OCI-LY7 (cell line): ENCODE results near the gene SRRM2. TPM values are rescaled to one million over a fixed set of nuclear protein-coding genes. Genes with fewer than 3 reads are reported as not detected.

Experiments
- BruUV-seq: library from RNA; stranded (reverse); fragments of 400-500 nt; replicated peaks from 2 replicates; lab custom pipeline; 2021; lab: Mats Ljungman, UMichigan
- CTCF ChIA-PET: fragments of 300-600 bp; sonication (Branson Sonifier 250); formaldehyde crosslinking; loops from one replicate; lab custom pipeline; 2022; ENCODE audit warnings: antibody characterized with exemption; ENCODE audit not compliant: unreplicated experiment; lab: Charles Lee
- POLR2A ChIA-PET: fragments of 300-600 bp; sonication (Branson Sonifier 250); formaldehyde crosslinking; loops from one replicate; lab custom pipeline; 2022; ENCODE audit warnings: antibody characterized with exemption; lab: Charles Lee
- DNase-seq: peaks from one replicate; pipeline ENCODE4 v3.0.0-alpha.2; 2015; ENCODE audit warnings: low spot score
- H2AFZ ChIP-seq: fragments of 200-600 bp; sonication (generic), shearing (Covaris generic); 2 replicates; pipeline ENCODE4 v1.6.1; 2014; ENCODE audit warnings: mild to moderate bottlenecking, antibody characterized with exemption, low read length, moderate library complexity
- H3K27ac ChIP-seq: fragments of 200-600 bp; sonication (generic); 2 replicates; pipeline ENCODE4 v1.5.1; 2014; ENCODE audit warnings: mixed run types, low read depth, mild to moderate bottlenecking, moderate library complexity, low read length, inconsistent platforms; ENCODE audit not compliant: poor library complexity, severe bottlenecking
- H3K36me3 ChIP-seq: fragments of 200-600 bp; sonication (generic); 2 replicates; pipeline ENCODE4 v1.6.1; 2014; ENCODE audit warnings: mild to moderate bottlenecking, antibody characterized with exemption, low read length, moderate library complexity, mixed read lengths; ENCODE audit not compliant: insufficient read depth
- H3K4me1 ChIP-seq: fragments of 200-600 bp; sonication (generic); 2 replicates; pipeline ENCODE4 v1.5.1; 2014; ENCODE audit warnings: mild to moderate bottlenecking, low read length; ENCODE audit not compliant: insufficient read depth, poor library complexity, severe bottlenecking
- H3K4me2 ChIP-seq: fragments of 200-600 bp; sonication (generic); 2 replicates; pipeline ENCODE4 v1.6.1; 2014; ENCODE audit warnings: mild to moderate bottlenecking, low read length
- H3K4me3 ChIP-seq: fragments of 200-600 bp; sonication (generic); 2 replicates; pipeline ENCODE4 v1.5.1; 2014; ENCODE audit warnings: mild to moderate bottlenecking, low read depth, low read length; ENCODE audit not compliant: poor library complexity, severe bottlenecking
- H3K79me2 ChIP-seq: fragments of 200-600 bp; sonication (generic); 2 replicates; pipeline ENCODE4 v1.6.1; 2016; ENCODE audit warnings: low read depth, mild to moderate bottlenecking, low read length, moderate library complexity, mixed read lengths; ENCODE audit not compliant: insufficient read depth
- H3K9me2 ChIP-seq: fragments of 200-600 bp; sonication (generic); 2 replicates; pipeline ENCODE4 v1.6.1; 2016; ENCODE audit warnings: mild to moderate bottlenecking, low read length, mixed read lengths; ENCODE audit not compliant: insufficient read depth
- H3K9me3 ChIP-seq: fragments of 200-600 bp; sonication (generic); 2 replicates; pipeline ENCODE4 v1.6.1; 2014; ENCODE audit warnings: mild to moderate bottlenecking, mixed run types, low read length, mixed read lengths
- H4K20me1 ChIP-seq: fragments of 200-600 bp; sonication (generic); 2 replicates; pipeline ENCODE4 v1.6.1; 2014; ENCODE audit warnings: mild to moderate bottlenecking, antibody characterized with exemption, low read length, moderate library complexity, mixed read lengths; ENCODE audit not compliant: insufficient read depth
- EZH2phosphoT487 ChIP-seq: fragments of 200-600 bp; sonication (generic); IDR thresholded peaks from 2 replicates; pipeline ENCODE4 v1.6.1; 2018; ENCODE audit warnings: low read depth, borderline replicate concordance, mild to moderate bottlenecking, mixed run types, antibody characterized with exemption, low read length, moderate library complexity, mixed read lengths
- intact Hi-C: fragments of 100-400 bp; cut with micrococcal nuclease; formaldehyde crosslinking; loops from one replicate; pipeline ENCODE4 v1.10.0; 2022; ENCODE audit not compliant: unreplicated experiment
- total RNA-seq, 2 experiments: library from RNA; depleted of rRNA in 1 of 2; stranded (reverse); fragments of >200 nt in 1 of 2; shearing (Covaris generic) in 1 of 2; gene quantifications; 2 replicates each; pipeline ENCODE4 v1.2.3, GENCODE V29; 2014 to 2022
- TF ChIP-seq, protein P1 (sequence below): fragments of 200-600 bp; sonication (generic); conservative IDR thresholded peaks from 2 replicates; pipeline ENCODE4 v1.5.1; 2014; ENCODE audit warnings: mild to moderate bottlenecking, antibody characterized with exemption, low read length, moderate library complexity, mixed read lengths

The SRRM2 gene
- total RNA-seq, 2 experiments from 2014 or later: 208 to 819 TPM

DNA sequence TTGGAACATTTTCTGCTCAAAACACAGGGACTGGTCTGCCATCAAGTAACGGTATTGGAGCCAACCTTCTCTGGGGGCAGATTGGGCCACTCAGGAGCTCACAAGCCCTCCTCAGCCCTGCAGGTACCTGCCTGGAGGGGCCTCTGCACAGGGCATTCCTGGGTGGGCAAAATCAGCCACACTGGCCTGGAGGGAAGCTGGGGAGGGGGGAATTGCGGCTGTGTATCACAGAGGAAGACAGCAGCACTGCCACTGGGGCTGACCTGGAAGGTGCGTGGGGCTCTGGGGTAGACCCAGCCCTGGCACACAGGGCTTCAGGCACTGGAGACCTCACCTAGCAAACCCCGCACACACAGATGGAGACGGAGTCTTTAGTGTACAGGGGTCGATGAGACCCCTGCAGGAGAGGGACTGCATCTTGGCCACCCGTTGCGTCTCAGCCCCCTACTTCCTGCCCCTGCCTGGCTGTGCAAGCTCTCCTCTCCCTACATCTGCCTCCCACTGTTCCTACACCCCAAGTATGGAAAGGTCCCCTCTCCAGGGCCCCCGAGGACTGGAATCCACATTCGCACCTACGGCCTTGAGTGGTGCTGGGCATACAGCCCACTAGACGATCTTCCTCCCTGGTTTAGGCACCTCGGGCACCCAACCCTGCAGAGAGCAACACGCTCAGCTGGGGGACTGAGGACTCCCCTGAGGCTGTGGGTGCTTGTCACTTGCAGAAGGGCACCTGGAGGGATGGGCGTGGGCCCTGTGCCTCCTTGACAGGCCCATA lies 7.1 kb upstream of the SRRM2 start:
- H3K9me3 ChIP-seq: no peaks in the 10 kb centered on the region
- peaks cover 8% of the 10 kb centered on the region for H3K36me3 ChIP-seq
- no peak overlapping the region for H3K27ac ChIP-seq
- DNase-seq: no peak
- H4K20me1 ChIP-seq: no peaks in the 10 kb centered on the region
- CTCF ChIA-PET: no interaction called here
- no peak overlapping the region for H2AFZ ChIP-seq
- no TSS peak for BruUV-seq
- H3K4me1 ChIP-seq: peaks cover 2% of the 10 kb centered on the region
- no peak overlapping the region for H3K4me2 ChIP-seq
- POLR2A ChIA-PET: no interaction called here
- no peaks in the 10 kb centered on the region for H3K9me2 ChIP-seq
- peaks cover 6% of the 10 kb centered on the region; the same call in 1 of the 2 replicates for H3K79me2 ChIP-seq
- no peak overlapping the region for H3K4me3 ChIP-seq
- no peak for TF ChIP-seq EZH2phosphoT487
- TF ChIP-seq, protein P1, sequence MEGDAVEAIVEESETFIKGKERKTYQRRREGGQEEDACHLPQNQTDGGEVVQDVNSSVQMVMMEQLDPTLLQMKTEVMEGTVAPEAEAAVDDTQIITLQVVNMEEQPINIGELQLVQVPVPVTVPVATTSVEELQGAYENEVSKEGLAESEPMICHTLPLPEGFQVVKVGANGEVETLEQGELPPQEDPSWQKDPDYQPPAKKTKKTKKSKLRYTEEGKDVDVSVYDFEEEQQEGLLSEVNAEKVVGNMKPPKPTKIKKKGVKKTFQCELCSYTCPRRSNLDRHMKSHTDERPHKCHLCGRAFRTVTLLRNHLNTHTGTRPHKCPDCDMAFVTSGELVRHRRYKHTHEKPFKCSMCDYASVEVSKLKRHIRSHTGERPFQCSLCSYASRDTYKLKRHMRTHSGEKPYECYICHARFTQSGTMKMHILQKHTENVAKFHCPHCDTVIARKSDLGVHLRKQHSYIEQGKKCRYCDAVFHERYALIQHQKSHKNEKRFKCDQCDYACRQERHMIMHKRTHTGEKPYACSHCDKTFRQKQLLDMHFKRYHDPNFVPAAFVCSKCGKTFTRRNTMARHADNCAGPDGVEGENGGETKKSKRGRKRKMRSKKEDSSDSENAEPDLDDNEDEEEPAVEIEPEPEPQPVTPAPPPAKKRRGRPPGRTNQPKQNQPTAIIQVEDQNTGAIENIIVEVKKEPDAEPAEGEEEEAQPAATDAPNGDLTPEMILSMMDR: no peak
- intact Hi-C loops: no loop called here

DNA sequence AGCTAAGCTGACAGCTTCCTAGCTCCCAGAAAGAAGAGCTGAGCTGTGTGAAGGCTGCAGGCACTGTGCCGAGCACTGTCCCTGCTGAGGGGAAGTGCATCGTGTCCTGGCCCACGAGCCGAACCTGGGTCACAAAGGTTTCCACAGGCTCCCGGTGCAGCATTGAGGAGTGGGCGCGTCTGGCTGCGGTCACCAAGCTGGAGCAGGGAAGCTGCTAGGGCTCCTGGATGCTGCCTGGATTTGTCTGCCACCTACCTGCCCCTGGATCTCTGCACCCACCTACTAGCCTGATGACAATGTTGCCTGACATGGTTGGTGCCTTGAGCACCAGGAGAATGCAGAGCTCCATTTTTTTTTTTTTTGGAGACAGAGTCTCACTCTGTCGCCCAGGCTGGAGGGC lies 6.5 kb upstream of the SRRM2 start:
- POLR2A ChIA-PET: interaction anchor here (0.9 kb wide), 1 partner anchor 8 kb away, joined by 3 read pairs; no protein-coding TSS in a partner anchor

More for the DNA sequence above, 6.5 kb upstream of the SRRM2 start:
- H4K20me1 ChIP-seq: no peaks in the 10 kb centered on the region
- H3K9me3 ChIP-seq: no peaks in the 10 kb centered on the region
- peaks cover 9% of the 10 kb centered on the region for H3K4me1 ChIP-seq
- no peak overlapping the region for H3K27ac ChIP-seq
- peaks cover 8% of the 10 kb centered on the region for H3K36me3 ChIP-seq
- no peak overlapping the region for H2AFZ ChIP-seq
- DNase-seq: no peak
- no TSS peak for BruUV-seq
- no peak overlapping the region for H3K4me2 ChIP-seq
- peaks cover 13% of the 10 kb centered on the region; the same call in 1 of the 2 replicates for H3K79me2 ChIP-seq
- no peak overlapping the region for H3K4me3 ChIP-seq
- CTCF ChIA-PET: no interaction called here
- intact Hi-C loops: no loop called here
- no peaks in the 10 kb centered on the region for H3K9me2 ChIP-seq
- TF ChIP-seq, protein P1: no peak
- no peak for TF ChIP-seq EZH2phosphoT487
